Uterus (tissue), 4 donors: ENCODE results near the gene MAML2. TPM values are rescaled to one million over a fixed set of nuclear protein-coding genes. Genes with fewer than 3 reads are reported as not detected.
"Not testable (repeated sequence)": the region's sequence is repeated elsewhere in the genome, so short reads cannot be mapped to it uniquely, and the experiment has no call there.

Source experiments
- DNase-seq, 2 donors: peaks; one replicate each; pipeline ENCODE4 v3.0.0-alpha.2; 2019 to 2020
- H3K27ac ChIP-seq, 2 donors: fragments of 200-600 bp; sonication (generic); 1 replicate in 1 of 2; 2 replicates in 1 of 2; pipeline ENCODE4 v1.5.1; 2016 to 2018
- H3K27me3 ChIP-seq, 2 donors: fragments of 200-600 bp; sonication (generic); one replicate each; pipeline ENCODE4 v1.5.1; 2018 to 2019; ENCODE audit warnings: control low read depth in 1 of 2
- H3K36me3 ChIP-seq, 2 donors: fragments of 200-600 bp; sonication (generic); one replicate each; pipeline ENCODE4 v1.5.1; 2019; ENCODE audit warnings: control low read depth in 1 of 2
- H3K4me1 ChIP-seq, 2 donors: fragments of 200-600 bp; sonication (generic); one replicate each; pipeline ENCODE4 v1.5.1; 2018 to 2019; ENCODE audit warnings: control low read depth in 1 of 2
- H3K4me3 ChIP-seq, 2 donors: fragments of 200-600 bp; sonication (generic); 1 replicate in 1 of 2; 2 replicates in 1 of 2; pipeline ENCODE4 v1.5.1; 2018 to 2019; ENCODE audit warnings: mild to moderate bottlenecking in 1 of 2
- H3K9me3 ChIP-seq, 2 donors: fragments of 200-600 bp; sonication (generic); one replicate each; pipeline ENCODE4 v1.5.1; 2019; ENCODE audit warnings: control low read depth in 1 of 2
- CTCF ChIP-seq, 4 experiments: fragments of 200-600 bp in 2 of 4; fragments of 450-650 bp in 2 of 4; sonication (generic) in 2 of 4; IDR thresholded peaks; one replicate each; pipeline ENCODE4 v1.5.1; 2016 to 2019; ENCODE audit warnings: antibody characterized with exemption in 4 of 4, mild to moderate bottlenecking in 2 of 4, moderate library complexity in 1 of 4
- POLR2A ChIP-seq, 2 donors: fragments of 450-650 bp; IDR thresholded peaks; one replicate each; pipeline ENCODE4 v1.6.1; 2016; ENCODE audit warnings: antibody characterized with exemption in 2 of 2, mild to moderate bottlenecking in 1 of 2, moderate library complexity in 1 of 2
- intact Hi-C: fragments of 100-400 bp; cut with DNase I; formaldehyde crosslinking; loops from one replicate; pipeline ENCODE4 v1.15.1; 2023; ENCODE audit warnings: low total_unique reads
- total RNA-seq, 4 donors: library from RNA; depleted of rRNA in 3 of 4; stranded (reverse); fragments of >200 nt in 3 of 4; gene quantifications; one replicate each; pipeline versions ENCODE4 v1.1.0 to v1.2.4, GENCODE V29; 2014 to 2023
- donor health status: DM: yes; HTN: yes; CAD: no.

Gene MAML2
- total RNA-seq, 4 donors from 2014 or later: 8.2 to 35.9 (median 19.8) TPM

DNA sequence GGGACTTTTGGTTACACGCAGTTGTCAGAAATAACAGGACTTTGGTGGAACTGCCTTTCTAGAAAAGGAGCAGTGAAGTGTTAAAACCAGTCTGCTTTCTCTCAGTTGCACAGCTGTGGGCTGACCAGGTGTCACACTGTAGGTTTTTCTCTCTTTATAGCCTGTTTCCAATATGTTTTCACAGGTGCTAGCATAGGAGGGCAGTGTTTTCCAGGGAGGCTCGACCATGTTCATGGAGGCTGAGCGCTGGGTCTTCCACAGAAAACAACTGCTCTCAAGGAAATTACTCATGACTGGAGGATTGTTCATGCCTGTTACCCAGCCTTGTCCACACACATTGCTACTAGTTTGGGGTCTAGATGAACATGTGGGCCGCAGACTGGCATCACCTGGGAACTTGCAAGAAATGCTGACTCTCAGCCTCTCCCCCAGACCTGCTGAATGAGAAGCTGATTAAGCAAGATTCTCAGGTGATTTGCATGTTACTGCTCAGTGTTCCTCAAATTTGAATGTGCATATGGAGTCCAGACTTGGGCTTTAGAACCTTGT lies 157.7 kb downstream of the MAML2 start:
- Histone ChIP-seq H3K4me3 (no peak overlapping the region), H3K4me1 (peaks cover 0 to 9% of the 10 kb centered on the region in 2 donors), H3K36me3 (no peaks in the 10 kb centered on the region), H3K9me3 (no peaks in the 10 kb centered on the region), H3K27me3 (no peaks in the 10 kb centered on the region), H3K27ac (no peak overlapping the region)
- DNase-seq: no peak
- intact Hi-C loops: no loop called here
- TF ChIP-seq CTCF (IDR thresholded peaks at IDR 0.05): no peak
- TF ChIP-seq POLR2A (IDR thresholded peaks at IDR 0.05): no peak

GRCh38 chr11:96180937-96181336 lies 162.1 kb downstream of the MAML2 start:
- H3K27me3 ChIP-seq: not testable (repeated sequence)

GRCh38 chr11:96180341-96180740 lies 162.7 kb downstream of the MAML2 start:
- TF ChIP-seq CTCF (IDR thresholded peaks at IDR 0.05) (no peak), POLR2A (IDR thresholded peaks at IDR 0.05) (no peak)
- H3K4me3 ChIP-seq: no peak overlapping the region
- no peaks in the 10 kb centered on the region for H3K27me3 ChIP-seq
- H3K27ac ChIP-seq: no peak overlapping the region
- H3K4me1 ChIP-seq: no peaks in the 10 kb centered on the region
- intact Hi-C loops: no loop called here
- no peaks in the 10 kb centered on the region for H3K9me3 ChIP-seq
- no peak for DNase-seq
- H3K36me3 ChIP-seq: no peaks in the 10 kb centered on the region

More at GRCh38 chr11:96180937-96181336, 162.1 kb downstream of the MAML2 start:
- H3K4me1 ChIP-seq, DNase-seq, H3K36me3 ChIP-seq, H3K9me3 ChIP-seq, H3K4me3 ChIP-seq, intact Hi-C loops, H3K27ac ChIP-seq: not testable (repeated sequence)

GRCh38 chr11:96179905-96180304 lies 163.1 kb downstream of the MAML2 start:
- no peak for DNase-seq
- intact Hi-C loops: no loop called here
- H3K27me3 ChIP-seq: no peaks in the 10 kb centered on the region
- no peaks in the 10 kb centered on the region for H3K36me3 ChIP-seq
- TF ChIP-seq POLR2A (IDR thresholded peaks at IDR 0.05): no peak
- no peak for TF ChIP-seq CTCF (IDR thresholded peaks at IDR 0.05)
- H3K9me3 ChIP-seq: no peaks in the 10 kb centered on the region
- H3K4me1 ChIP-seq: no peaks in the 10 kb centered on the region
- H3K27ac ChIP-seq: no peak overlapping the region
- H3K4me3 ChIP-seq: no peak overlapping the region

DNA sequence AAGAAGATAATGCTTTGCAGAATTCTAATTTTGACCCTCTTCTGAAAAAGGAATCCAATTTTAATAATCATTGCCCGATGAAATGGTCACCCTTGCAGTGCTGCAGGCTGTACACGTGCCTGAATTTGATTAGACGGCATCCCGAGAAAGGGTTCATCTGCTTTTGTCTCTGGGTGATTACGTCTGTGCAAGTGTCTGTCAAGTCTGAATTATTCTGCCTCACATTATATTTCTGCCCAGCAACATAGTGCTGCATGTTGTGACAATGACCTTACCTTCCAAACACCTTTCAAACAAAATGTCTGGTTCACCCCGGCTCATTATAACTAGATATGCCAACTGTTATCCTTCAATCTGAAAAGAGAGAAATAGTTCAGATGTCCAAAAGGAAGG lies 164.1 kb downstream of the MAML2 start:
- Histone ChIP-seq H3K9me3 (no peaks in the 10 kb centered on the region), H3K4me3 (no peak overlapping the region), H3K27me3 (no peaks in the 10 kb centered on the region), H3K27ac (no peak overlapping the region), H3K36me3 (no peaks in the 10 kb centered on the region), H3K4me1 (no peaks in the 10 kb centered on the region)
- TF ChIP-seq CTCF (IDR thresholded peaks at IDR 0.05) (no peak), POLR2A (IDR thresholded peaks at IDR 0.05) (no peak)
- DNase-seq: no peak
- intact Hi-C loops: no loop called here
